22Rv1 (cell line): ENCODE measurements around the gene RTN4.
A peak's percentile ranks its signal among the peaks of the same experiment; 100 is the strongest.

ENCODE experiments used
- CTCF ChIP-seq: fragments of 450-650 bp; IDR thresholded peaks from 2 replicates; pipeline ENCODE4 v1.5.1; 2017; ENCODE audit warnings: mild to moderate bottlenecking
- ZFX ChIP-seq: fragments of 450-650 bp; IDR thresholded peaks from 2 replicates; pipeline ENCODE4 v1.6.1; 2017; ENCODE audit warnings: antibody characterized with exemption, borderline replicate concordance

GRCh38 chr2:55013936-55014335 is 36.3 kb downstream of the RTN4 start:
- TF ChIP-seq CTCF: 0 out of 2 replicates have a peak, but pooled peaks have one; percentile 24
- no peak for TF ChIP-seq ZFX
